H9 (cell line): ENCODE measurements around the gene TNPO2. TPM values are rescaled to one million over a fixed set of nuclear protein-coding genes. Genes with fewer than 3 reads are reported as not detected.

Experiments
- DNase-seq: peaks from one replicate; pipeline ENCODE4 v3.0.0-alpha.2; 2017
- H2AFZ ChIP-seq: one replicate; pipeline ENCODE4 v1.6.1; 2013; ENCODE audit warnings: mild to moderate bottlenecking, low read length, control low read depth, moderate library complexity
- H2AK5ac ChIP-seq: 2 replicates; pipeline ENCODE4 v1.6.1; 2013; ENCODE audit warnings: low read length, control low read depth, mixed read lengths; ENCODE audit not compliant: insufficient read length
- H2BK120ac ChIP-seq: one replicate; pipeline ENCODE4 v1.6.1; 2013; ENCODE audit warnings: low read depth, mild to moderate bottlenecking, low read length, control low read depth, inconsistent platforms; ENCODE audit not compliant: poor library complexity, severe bottlenecking
- H2BK12ac ChIP-seq: 2 replicates; pipeline ENCODE4 v1.6.1; 2013; ENCODE audit warnings: low read length, control low read depth, mixed read lengths, low read depth; ENCODE audit not compliant: insufficient read length
- H2BK15ac ChIP-seq: 2 replicates; pipeline ENCODE4 v1.6.1; 2013; ENCODE audit warnings: low read depth, low read length, control low read depth
- H2BK20ac ChIP-seq: one replicate; pipeline ENCODE4 v1.6.1; 2013; ENCODE audit warnings: low read depth, mild to moderate bottlenecking, low read length, control low read depth, inconsistent platforms; ENCODE audit not compliant: poor library complexity, severe bottlenecking
- H2BK5ac ChIP-seq: 2 replicates; pipeline ENCODE4 v1.6.1; 2013; ENCODE audit warnings: low read length, control low read depth, mixed read lengths; ENCODE audit not compliant: insufficient read length
- H3K14ac ChIP-seq: 2 replicates; pipeline ENCODE4 v1.6.1; 2013; ENCODE audit warnings: low read length, control low read depth; ENCODE audit not compliant: insufficient read depth
- H3K18ac ChIP-seq: 2 replicates; pipeline ENCODE4 v1.6.1; 2013; ENCODE audit warnings: low read depth, mild to moderate bottlenecking, mixed read lengths, low read length, control low read depth; ENCODE audit not compliant: insufficient read length
- H3K23ac ChIP-seq: 2 replicates; pipeline ENCODE4 v1.6.1; 2013; ENCODE audit warnings: low read length, control low read depth, mixed read lengths, low read depth; ENCODE audit not compliant: insufficient read length
- H3K23me2 ChIP-seq: 2 replicates; pipeline ENCODE4 v1.6.1; 2013; ENCODE audit warnings: low read depth, mild to moderate bottlenecking, mixed read lengths, low read length, control low read depth; ENCODE audit not compliant: insufficient read length, poor library complexity, severe bottlenecking
- H3K27ac ChIP-seq: 2 replicates; pipeline ENCODE4 v1.5.1; 2013; ENCODE audit warnings: low read length, control low read depth, mixed read lengths, low read depth; ENCODE audit not compliant: insufficient read length
- H3K27me3 ChIP-seq: 2 replicates; pipeline ENCODE4 v1.6.1; 2013; ENCODE audit warnings: low read length, control low read depth, inconsistent platforms; ENCODE audit not compliant: insufficient read depth
- H3K4ac ChIP-seq: 2 replicates; pipeline ENCODE4 v1.6.1; 2013; ENCODE audit warnings: low read depth, mild to moderate bottlenecking, control low read depth, inconsistent platforms, low read length, moderate library complexity
- H3K4me1 ChIP-seq: 2 replicates; pipeline ENCODE4 v1.6.1; 2013; ENCODE audit warnings: low read length, control low read depth, inconsistent platforms; ENCODE audit not compliant: insufficient read depth
- H3K4me2 ChIP-seq: 2 replicates; pipeline ENCODE4 v1.6.1; 2013; ENCODE audit warnings: low read length, control low read depth, mixed read lengths; ENCODE audit not compliant: insufficient read length, insufficient read depth
- H3K56ac ChIP-seq: 2 replicates; pipeline ENCODE4 v1.6.1; 2013; ENCODE audit warnings: low read depth, mild to moderate bottlenecking, mixed read lengths, low read length, control low read depth; ENCODE audit not compliant: insufficient read length
- H3K79me1 ChIP-seq: 2 replicates; pipeline ENCODE4 v1.6.1; 2013; ENCODE audit warnings: low read depth, mild to moderate bottlenecking, moderate library complexity, low read length, control low read depth, inconsistent platforms; ENCODE audit not compliant: insufficient read depth, poor library complexity, severe bottlenecking
- H3K79me2 ChIP-seq: 2 replicates; pipeline ENCODE4 v1.6.1; 2013; ENCODE audit warnings: low read length, control low read depth, inconsistent platforms; ENCODE audit not compliant: insufficient read depth
- H3K9ac ChIP-seq: 2 replicates; pipeline ENCODE4 v1.6.1; 2013; ENCODE audit warnings: low read length, control low read depth, mixed read lengths; ENCODE audit not compliant: insufficient read length; ENCODE audit errors: extremely low read depth
- H3K9me3 ChIP-seq: one replicate; pipeline ENCODE4 v1.6.1; 2013; ENCODE audit warnings: low read depth, low read length, inconsistent platforms; ENCODE audit not compliant: control insufficient read depth
- H3T11ph ChIP-seq: one replicate; pipeline ENCODE4 v1.6.1; 2013; ENCODE audit warnings: mild to moderate bottlenecking, low read length, control low read depth, inconsistent platforms
- H4K20me1 ChIP-seq: one replicate; pipeline ENCODE4 v1.6.1; 2013; ENCODE audit not compliant: control insufficient read depth, insufficient read length, insufficient read depth
- H4K5ac ChIP-seq: 2 replicates; pipeline ENCODE4 v1.6.1; 2013; ENCODE audit warnings: low read depth, mild to moderate bottlenecking, mixed read lengths, low read length, control low read depth; ENCODE audit not compliant: insufficient read length
- H4K8ac ChIP-seq: replicated peaks from 2 replicates; pipeline ENCODE4 v1.6.1; 2013; ENCODE audit warnings: low read length, control low read depth, mixed read lengths, low read depth; ENCODE audit not compliant: insufficient read length
- H4K91ac ChIP-seq: 2 replicates; pipeline ENCODE4 v1.6.1; 2013; ENCODE audit warnings: low read depth, mild to moderate bottlenecking, moderate library complexity, mixed read lengths, low read length, control low read depth; ENCODE audit not compliant: insufficient read length
- H3K27ac Mint-ChIP-seq, 3 experiments: 2 replicates in 2 of 3; 3 replicates in 1 of 3; pipeline ENCODE4 v1.8.0; 2020 to 2021; ENCODE audit warnings: mixed read lengths in 3 of 3, mild to moderate bottlenecking in 1 of 3, moderate library complexity in 1 of 3
- H3K27me3 Mint-ChIP-seq: 2 replicates; pipeline ENCODE4 v1.8.0; 2021; ENCODE audit warnings: low read depth, mild to moderate bottlenecking, moderate library complexity, mixed read lengths
- H3K36me3 Mint-ChIP-seq, 3 experiments: 2 replicates in 2 of 3; 3 replicates in 1 of 3; pipeline ENCODE4 v1.8.0; 2020 to 2021; ENCODE audit warnings: low read depth in 3 of 3, mixed read lengths in 3 of 3; ENCODE audit not compliant: insufficient read depth in 1 of 3
- H3K4me1 Mint-ChIP-seq, 2 experiments: 2 replicates each; pipeline ENCODE4 v1.8.0; 2020; ENCODE audit warnings: mixed read lengths in 2 of 2
- H3K4me3 Mint-ChIP-seq, 2 experiments: 2 replicates in 1 of 2; 3 replicates in 1 of 2; pipeline ENCODE4 v1.8.0; 2020 to 2021; ENCODE audit warnings: mild to moderate bottlenecking in 2 of 2, mixed read lengths in 2 of 2, moderate library complexity in 1 of 2
- H3K9me3 Mint-ChIP-seq, 2 experiments: 2 replicates in 1 of 2; 3 replicates in 1 of 2; pipeline ENCODE4 v1.8.0; 2020; ENCODE audit warnings: mild to moderate bottlenecking in 2 of 2, mixed read lengths in 2 of 2, moderate library complexity in 1 of 2
- WGBS: extraction: QIAGEN DNeasy Blood & Tissue Kit; methylation state at CpG from one replicate; pipeline ENCODE4 v1.1.7; 2013; ENCODE audit warnings: missing lambda C conversion rate, low lambda C conversion rate, mixed read lengths; ENCODE audit not compliant: insufficient read length; ENCODE audit errors: extremely low coverage; 5-methylcytosine and 5-hydroxymethylcytosine counted together
- total RNA-seq: library from RNA; stranded (reverse); gene quantifications from 2 replicates; pipeline ENCODE4 v1.2.1, GENCODE V29; 2021
- TF ChIP-seq, protein P1 (sequence below): fragments of 200-600 bp; sonication (generic); conservative IDR thresholded peaks from 3 replicates; pipeline ENCODE4 v1.8.0; 2021; ENCODE audit warnings: antibody characterized with exemption, mild to moderate bottlenecking

Gene TNPO2
- total RNA-seq, 1 experiment from 2014 or later = 159 TPM

DNA sequence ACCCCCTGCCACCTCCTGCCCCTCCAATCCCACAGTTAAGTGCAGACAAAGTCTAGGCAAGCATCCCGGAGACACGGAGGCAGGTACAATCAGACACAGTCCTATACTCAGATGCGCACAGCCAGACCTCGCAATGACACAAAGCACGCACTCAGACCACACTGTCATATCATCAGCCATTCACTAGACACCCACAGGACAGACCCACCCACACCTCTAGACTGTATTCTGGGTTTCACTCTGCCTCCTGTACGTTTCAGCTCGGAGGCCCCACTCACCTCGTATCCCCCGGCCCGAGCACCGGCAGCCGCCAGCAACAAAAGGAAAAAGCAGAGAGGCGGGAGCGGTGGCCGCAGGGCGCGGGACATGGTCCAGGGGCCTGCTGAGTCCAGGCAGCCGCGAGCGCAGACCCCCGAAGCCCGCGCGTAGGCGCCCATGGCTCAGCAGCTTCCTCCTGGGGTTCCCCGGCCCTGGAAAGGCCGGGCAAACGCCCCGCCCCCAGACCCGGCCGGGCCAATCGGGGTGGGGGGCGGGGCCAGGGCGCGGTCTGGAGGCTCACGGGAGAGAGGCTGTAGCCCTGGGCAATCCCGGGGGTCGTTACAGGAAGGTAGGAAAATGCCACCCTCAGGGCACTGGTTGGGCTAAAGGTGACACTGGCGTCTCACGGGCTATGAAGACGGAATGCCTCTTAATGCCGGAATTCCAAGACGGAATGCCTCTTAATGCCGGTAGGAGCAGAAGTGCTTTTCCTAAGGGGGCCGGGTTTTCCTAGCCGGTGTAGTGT lies 57.3 kb downstream of the TNPO2 start, which contains the start of the genes MAN2B1 and WDR83:
TSS of gene MAN2B1 (minus strand) at position 478 of the 784 bp plus-strand sequence. CDS start at position 437, 41 bp downstream.
TSS of gene WDR83 (plus strand) at position 543 of the 784 bp plus-strand sequence. CDS start 2,984 bp downstream, outside the sequence.
- WGBS = no CpG with 5 or more reads among the region's 46 CpGs

More for the DNA sequence above, 57.3 kb downstream of the TNPO2 start, which contains the start of the genes MAN2B1 and WDR83:
- DNase-seq = peak; percentile 89
- Histone ChIP-seq H4K20me1 (no peaks in the 10 kb centered on the region), H3K4ac (no peak within 1 kb of the TSS), H3K18ac (no peak within 1 kb of the TSS), H4K5ac (no peak within 1 kb of the TSS), H3K27ac (no peak within 1 kb of the TSS), H2AFZ (no peak within 1 kb of the TSS), H3K27me3 (no peaks in the 10 kb centered on the region), H2BK12ac (no peak within 1 kb of the TSS), H3K56ac (no peak within 1 kb of the TSS), H3T11ph (no peak within 1 kb of the TSS), H2AK5ac (no peak within 1 kb of the TSS), H3K9me3 (no peaks in the 10 kb centered on the region), H3K4me1 (no peaks in the 10 kb centered on the region), H2BK120ac (no peak within 1 kb of the TSS), H3K23me2 (peaks cover 24% of the 10 kb centered on the region), H2BK20ac (no peak within 1 kb of the TSS), H3K4me2 (peak within 1 kb of the TSS; percentile 83), H3K79me1 (no peaks in the 10 kb centered on the region), H2BK5ac (no peak within 1 kb of the TSS), H3K14ac (no peak within 1 kb of the TSS; the same call in 1 of the 2 replicates), H4K8ac (no peak within 1 kb of the TSS), H3K23ac (no peak within 1 kb of the TSS), H4K91ac (no peak within 1 kb of the TSS), H2BK15ac (no peak within 1 kb of the TSS), H3K79me2 (no peaks in the 10 kb centered on the region), H3K9ac (peak within 1 kb of the TSS; percentile 83)
- Mint-ChIP-seq H3K9me3 (peaks cover 0 to 1% of the 10 kb centered on the region in 2 experiments; a peak in 2 of 5 replicates), H3K27ac (peak within 1 kb of the TSS; percentile 86 to 98 (median 91)), H3K27me3 (peaks cover 2% of the 10 kb centered on the region), H3K4me1 (peaks cover 27 to 48% of the 10 kb centered on the region in 2 experiments), H3K36me3 (peaks cover 3 to 24% (median 19%) of the 10 kb centered on the region in 3 experiments; a peak in 6 of 7 replicates), H3K4me3 (peak within 1 kb of the TSS; percentile 93 to 94)
- TF ChIP-seq, protein P1, sequence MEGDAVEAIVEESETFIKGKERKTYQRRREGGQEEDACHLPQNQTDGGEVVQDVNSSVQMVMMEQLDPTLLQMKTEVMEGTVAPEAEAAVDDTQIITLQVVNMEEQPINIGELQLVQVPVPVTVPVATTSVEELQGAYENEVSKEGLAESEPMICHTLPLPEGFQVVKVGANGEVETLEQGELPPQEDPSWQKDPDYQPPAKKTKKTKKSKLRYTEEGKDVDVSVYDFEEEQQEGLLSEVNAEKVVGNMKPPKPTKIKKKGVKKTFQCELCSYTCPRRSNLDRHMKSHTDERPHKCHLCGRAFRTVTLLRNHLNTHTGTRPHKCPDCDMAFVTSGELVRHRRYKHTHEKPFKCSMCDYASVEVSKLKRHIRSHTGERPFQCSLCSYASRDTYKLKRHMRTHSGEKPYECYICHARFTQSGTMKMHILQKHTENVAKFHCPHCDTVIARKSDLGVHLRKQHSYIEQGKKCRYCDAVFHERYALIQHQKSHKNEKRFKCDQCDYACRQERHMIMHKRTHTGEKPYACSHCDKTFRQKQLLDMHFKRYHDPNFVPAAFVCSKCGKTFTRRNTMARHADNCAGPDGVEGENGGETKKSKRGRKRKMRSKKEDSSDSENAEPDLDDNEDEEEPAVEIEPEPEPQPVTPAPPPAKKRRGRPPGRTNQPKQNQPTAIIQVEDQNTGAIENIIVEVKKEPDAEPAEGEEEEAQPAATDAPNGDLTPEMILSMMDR = no peak
